Stimulated activated naive CD4-positive, alpha-beta T cell treated with Interleukin-2 at 50 U/mL for 16 hours (primary cell): ENCODE results near the gene MMS22L.
"Not testable (repeated sequence)": the region's sequence is repeated elsewhere in the genome, so short reads cannot be mapped to it uniquely, and the experiment has no call there.

Experiments
- DNase-seq: peaks from one replicate; lab custom pipeline; 2025; lab: John Stamatoyannopoulos, UW

The MMS22L gene

DNA sequence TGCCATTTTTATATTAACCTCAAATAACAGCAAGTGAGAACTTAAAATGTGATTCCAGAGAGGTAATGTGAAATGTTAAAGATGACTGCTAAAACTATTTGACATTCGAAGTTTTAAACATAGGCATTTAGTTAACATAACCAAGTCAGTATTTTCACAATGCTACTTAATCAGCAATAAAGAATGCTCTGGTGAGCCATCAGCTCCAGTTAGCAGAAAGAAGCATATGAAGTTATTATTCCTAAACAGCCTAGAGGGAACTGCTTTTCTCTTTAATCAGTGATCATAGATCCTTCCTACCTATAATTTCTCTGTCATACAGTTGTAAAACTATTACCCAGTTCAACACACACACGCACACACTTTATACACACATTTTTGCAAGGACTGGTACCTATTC, 60.1 kb downstream of the MMS22L start:
- no peak for DNase-seq

- no peak for DNase-seq
These were observed 64.1 kb downstream of the MMS22L start for GRCh38 chr6:97218912-97219311.

DNA sequence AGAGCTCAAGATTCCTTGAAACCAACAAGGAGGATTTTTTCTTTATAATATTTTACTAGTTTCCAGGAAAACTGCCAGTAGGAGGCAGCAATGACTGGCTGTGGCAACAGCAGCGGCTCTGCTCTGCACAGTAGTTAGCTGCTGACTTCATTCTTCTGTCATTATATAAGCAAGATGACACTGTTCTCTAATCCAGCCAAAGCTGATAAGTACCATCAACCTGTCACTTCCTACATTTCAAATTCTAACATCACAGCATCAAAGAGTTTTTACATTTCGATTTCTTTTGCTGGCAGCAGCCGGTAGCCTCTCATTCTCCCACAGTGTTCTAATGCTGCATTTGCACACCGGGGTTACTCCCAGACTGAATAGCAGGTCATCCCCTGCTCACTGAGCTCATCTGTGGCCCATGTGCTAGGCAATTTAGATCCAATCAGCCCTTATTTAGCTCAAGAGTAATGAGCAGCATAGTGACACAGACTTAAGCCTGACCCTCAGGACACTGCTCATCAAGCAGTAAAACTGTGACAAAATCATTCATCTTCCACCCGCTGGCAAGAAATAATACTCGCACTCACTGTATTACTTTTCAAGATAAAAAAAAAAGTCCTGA, 67.8 kb downstream of the MMS22L start:
- no peak for DNase-seq

DNA sequence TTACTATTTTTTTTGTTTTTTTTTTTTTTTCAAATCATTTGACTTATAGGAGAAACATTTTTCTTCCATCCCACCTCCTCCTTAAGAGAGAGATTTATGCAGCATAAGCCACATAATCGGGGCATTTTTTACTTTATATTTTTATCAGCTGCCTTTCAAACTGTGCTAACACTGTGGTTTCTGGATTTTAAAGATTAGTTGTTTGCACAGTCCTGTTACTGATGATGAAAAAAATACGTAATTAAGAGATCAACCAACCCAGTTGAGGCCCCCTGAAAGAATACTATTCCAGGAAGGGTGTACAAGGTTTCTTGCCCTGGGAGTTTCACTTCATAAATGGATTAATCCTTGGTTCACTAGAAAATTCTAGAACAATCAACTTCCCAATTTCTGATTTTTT, 68.3 kb downstream of the MMS22L start:
- no peak for DNase-seq

- no peak for DNase-seq
These were observed 75.6 kb downstream of the MMS22L start for GRCh38 chr6:97207383-97207782.

DNA sequence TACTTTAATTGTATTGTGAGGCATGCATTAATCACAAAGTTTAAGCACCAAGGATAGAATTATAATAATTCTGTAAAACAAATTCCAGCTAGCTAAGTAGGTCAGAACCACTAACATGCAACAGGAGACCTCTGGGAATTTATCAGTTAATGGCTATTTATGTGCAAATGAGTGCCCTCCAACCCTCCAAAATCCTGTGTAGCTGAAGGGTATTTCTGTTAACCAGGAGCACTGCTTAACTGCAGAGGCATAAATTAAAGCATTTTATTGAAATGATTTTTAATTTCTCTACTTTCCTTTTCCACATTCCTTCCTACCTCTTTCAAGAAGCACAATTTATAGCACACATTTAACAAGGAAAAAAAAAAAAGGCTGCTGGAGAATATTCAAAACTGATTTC, 77.0 kb downstream of the MMS22L start:
- DNase-seq = no peak

GRCh38 chr6:97203343-97203742, 79.7 kb downstream of the MMS22L start:
- DNase-seq = no peak

- DNase-seq = no peak
These were observed 84.9 kb downstream of the MMS22L start for GRCh38 chr6:97198046-97198565.

DNA sequence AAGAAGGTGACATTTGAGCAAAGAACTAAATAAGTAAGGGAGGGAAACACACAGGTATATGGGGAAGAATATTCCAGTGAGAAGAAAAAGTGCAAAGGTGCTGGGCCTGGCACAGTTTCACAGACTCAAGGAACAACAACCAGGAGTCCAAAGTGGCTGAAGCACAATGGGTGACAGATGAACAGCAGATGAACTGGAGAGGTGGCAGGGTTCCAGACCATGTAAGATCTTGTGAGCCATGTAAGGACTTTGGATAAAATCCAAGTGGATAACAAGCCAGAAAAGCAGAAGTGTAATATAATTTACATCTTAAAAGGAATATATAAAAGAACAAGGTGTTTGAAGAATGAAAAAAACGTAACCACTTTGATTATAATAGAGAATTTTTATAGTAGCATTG, 87.9 kb downstream of the MMS22L start:
- no peak for DNase-seq

DNA sequence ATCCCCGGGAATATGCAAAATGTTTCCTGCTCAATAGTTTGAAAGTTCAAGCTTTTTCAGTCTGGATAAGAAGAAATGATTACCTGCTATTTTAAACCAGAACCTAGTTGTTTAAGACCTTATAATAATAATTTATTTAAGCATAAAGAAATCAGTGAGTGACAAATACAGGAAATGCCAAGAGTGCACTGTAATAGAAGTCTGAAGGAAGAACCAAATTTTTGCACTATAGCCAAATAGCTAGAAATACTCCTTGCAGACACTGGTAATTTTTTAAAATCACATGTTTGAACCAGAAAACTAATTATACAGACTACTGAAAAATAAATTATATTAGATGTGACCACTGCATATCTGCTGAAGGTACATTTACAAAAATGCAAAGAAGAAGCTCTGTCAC, 93.2 kb downstream of the MMS22L start:
- no peak for DNase-seq

DNA sequence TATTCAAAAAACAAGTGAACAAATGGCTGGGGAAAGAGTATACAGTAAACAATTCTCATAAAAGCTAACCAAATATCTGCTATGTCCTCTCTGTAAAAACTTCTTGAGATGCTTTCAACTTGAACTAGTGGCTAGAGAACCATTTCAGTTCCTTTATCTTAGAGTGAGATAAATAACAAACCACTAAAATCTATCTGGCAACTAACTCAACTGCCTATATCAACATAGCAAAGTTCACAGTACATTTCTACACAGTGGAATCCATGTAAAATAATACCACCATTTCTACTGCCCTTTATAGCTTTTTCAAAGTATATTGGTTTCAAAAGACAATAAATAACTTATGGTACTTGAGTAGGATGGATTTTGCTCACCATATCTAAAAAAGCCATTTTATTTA, 95.1 kb downstream of the MMS22L start:
- no peak for DNase-seq

DNA sequence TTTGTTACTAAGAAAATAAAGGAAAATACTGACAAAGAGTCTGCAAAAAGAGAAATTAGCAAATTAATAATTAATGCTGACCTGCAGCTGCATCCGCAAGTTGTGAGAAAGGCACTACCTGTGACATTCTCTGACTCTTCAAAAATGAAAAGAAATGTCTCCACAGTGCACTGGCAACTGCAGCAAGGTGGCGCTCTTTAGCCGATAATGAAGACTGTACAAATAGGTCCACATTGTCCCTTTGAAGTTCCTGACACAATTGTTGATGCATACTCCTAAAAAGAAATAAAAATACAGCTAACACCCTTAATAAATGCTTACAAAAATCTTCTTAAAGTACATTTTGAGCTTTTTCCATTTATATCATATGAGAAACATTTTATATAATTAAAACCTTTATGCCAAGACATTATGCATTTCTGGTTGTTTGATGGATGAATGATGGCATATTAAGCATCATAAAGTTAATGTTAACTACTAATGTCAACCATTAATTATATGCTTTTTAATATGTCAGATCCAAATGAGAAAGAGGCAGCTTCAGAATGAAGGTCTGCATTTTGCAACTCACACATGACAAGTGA, 96.5 kb downstream of the MMS22L start:
- DNase-seq = peak; percentile 44

DNA sequence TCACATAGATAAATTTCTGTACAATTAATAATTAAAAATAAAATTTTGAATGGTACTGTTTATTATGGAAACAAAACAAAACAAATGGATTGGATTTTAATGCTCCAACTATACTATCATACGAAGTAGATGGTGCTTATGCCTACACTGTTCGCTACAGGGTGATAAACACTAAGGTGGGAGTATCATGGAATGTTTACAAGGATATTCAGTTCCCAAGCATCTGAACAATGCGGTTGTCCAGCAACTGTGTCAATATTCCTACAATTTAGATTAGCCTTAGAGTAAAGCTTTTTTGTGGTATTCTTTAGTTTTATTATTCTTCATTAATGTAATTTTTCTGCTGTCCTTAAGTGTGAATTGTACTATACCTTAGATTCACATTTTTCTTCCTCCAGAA, 105.1 kb downstream of the MMS22L start:
- DNase-seq = no peak

DNA sequence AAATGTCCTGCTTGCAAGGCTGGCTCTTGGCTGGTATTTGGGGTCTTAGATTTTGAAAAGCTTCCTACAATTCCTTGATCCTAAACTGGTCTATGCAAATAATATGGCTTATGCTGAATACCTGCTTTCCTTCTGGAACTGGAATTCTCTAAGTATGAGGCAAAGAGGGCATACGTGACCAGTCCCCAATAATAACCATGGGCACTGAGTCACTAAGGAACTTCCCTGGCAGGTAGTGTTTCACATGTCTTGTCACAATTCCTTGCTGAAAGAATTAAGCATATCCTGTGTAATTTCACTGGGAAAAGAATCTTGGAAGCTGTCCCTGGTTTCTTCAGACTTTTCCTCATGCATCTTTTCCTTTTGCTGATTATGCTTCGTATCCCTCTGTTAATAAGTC, 106.5 kb downstream of the MMS22L start:
- no peak for DNase-seq

GRCh38 chr6:97175806-97176205, 107.2 kb downstream of the MMS22L start:
- DNase-seq = no peak

DNA sequence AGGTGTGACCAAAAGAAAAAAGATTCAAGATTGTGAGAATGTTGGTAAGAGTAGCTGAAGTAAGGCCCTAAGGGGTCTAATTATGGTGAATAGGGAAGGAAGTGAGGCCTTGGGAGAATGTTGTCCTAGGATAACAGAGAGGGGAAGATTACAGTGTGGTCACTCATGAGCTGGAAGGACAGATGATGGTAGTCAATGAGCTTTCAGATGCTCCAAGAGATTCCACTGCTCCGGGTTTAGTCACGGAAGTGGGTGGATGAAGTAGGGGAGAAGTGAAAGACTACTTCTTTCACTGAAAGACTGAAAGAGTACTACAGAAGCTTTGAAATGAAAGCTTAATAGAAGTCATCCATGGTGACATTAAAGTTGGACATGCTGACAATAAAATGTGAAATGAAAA, 108.5 kb downstream of the MMS22L start:
- no peak for DNase-seq

- DNase-seq = no peak
These were observed 122.7 kb downstream of the MMS22L start for GRCh38 chr6:97160280-97160679.

- not testable (repeated sequence) for DNase-seq
These were observed 127.6 kb downstream of the MMS22L start for GRCh38 chr6:97155447-97155846.

GRCh38 chr6:97154015-97154414, 129.0 kb downstream of the MMS22L start:
- DNase-seq = no peak

GRCh38 chr6:97151601-97152000, 131.4 kb downstream of the MMS22L start:
- DNase-seq = no peak

DNA sequence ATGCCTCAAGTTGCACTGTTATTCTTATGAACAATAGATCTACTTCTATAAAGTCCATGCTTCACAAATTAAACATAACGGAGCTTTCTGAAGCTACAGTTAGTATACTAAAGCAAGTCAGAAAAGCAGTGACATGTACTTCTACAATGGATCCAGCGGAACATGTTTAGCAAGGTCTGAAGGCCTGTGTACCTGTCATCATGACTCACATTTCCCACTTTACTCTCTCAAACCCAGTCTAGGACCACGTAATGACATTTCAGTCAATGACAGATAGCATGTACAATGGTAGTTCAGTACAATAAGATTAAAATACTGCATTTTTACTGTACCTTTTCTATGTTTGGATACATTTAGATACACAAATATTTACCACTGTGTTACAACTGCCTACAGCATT, 132.1 kb downstream of the MMS22L start:
- DNase-seq = no peak

DNA sequence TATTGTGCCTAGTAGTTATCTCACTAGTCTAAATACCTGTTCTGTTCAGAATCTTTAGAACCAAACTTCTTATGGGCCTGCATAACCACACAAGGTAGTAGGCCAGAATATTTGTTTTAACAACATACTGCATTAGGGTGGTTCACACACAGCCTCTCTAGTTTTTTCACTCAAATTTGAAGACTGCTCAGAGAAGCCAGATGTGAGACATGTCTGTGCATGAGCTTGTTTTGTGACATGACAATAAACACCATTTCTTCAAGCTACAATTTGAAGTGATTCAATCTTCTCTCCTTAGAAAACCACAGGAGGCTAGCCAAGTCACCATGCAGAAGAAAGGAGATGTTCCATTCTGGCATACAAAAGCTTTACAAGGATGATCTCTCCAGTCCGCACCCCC, 135.6 kb downstream of the MMS22L start:
- DNase-seq = no peak

- no peak for DNase-seq
These were observed 137.3 kb downstream of the MMS22L start for GRCh38 chr6:97145691-97146090.

GRCh38 chr6:97141756-97142155, 141.3 kb downstream of the MMS22L start:
- DNase-seq = no peak
